Measurements from ENCODE around the gene BARHL1. TPM values are rescaled to one million over a fixed set of nuclear protein-coding genes. Genes with fewer than 3 reads are reported as not detected.

Gene BARHL1
- total and polyA plus RNA-seq, 2 of the 13 experiments (the other 11 are each of a cell fraction or from before 2014, with no cell fraction given), result not detected

- no peak overlapping the region for H3K4me2 ChIP-seq (ENCODE audit: low read depth, low read length)
- H3K9ac ChIP-seq (ENCODE audit: insufficient read depth, low read depth, low read length), result no peak overlapping the region
- no peaks in the 10 kb centered on the region for H3K79me2 ChIP-seq (ENCODE audit: insufficient read depth, low read length)
- no peaks in the 10 kb centered on the region for H3K27me3 ChIP-seq (ENCODE audit: control insufficient read depth in 1 of 2, insufficient read depth in 2 of 2, low read length in 2 of 2)
- intact Hi-C loops (cut with micrococcal nuclease; ENCODE audit: unreplicated experiment) (no loop called here), in situ Hi-C loops (cut with HindIII; ENCODE audit: extremely low pct_ligation_motif_present, low pct_unique_long_range_greater_than_20kb) (no loop called here)
- H2AFZ ChIP-seq (ENCODE audit: low read length), result no peak overlapping the region
- no TSS peak for BruUV-seq (replicated peaks)
- TF ChIP-seq ZSCAN21 (CRISPR knock-in tag; IDR thresholded peaks at IDR 0.05; ENCODE audit: borderline replicate concordance) (no peak), SMARCC2 (IDR thresholded peaks at IDR 0.05) (no peak), ZNF263 (CRISPR knock-in tag; IDR thresholded peaks at IDR 0.05) (no peak), HNRNPL (IDR thresholded peaks at IDR 0.05; ENCODE audit: low read depth, low read length) (no peak), ZNF768 (CRISPR knock-in tag; IDR thresholded peaks at IDR 0.05) (no peak), ZNF563 (CRISPR knock-in tag; IDR thresholded peaks at IDR 0.05) (no peak), ZNF546 (CRISPR knock-in tag; conservative IDR thresholded peaks at IDR 0.05) (no peak), ATF6 (CRISPR knock-in tag; conservative IDR thresholded peaks at IDR 0.05) (no peak), THAP7 (CRISPR knock-in tag; IDR thresholded peaks at IDR 0.05) (no peak), ZNF576 (CRISPR knock-in tag; IDR thresholded peaks at IDR 0.05) (no peak)
- H3K27ac ChIP-seq (ENCODE audit: extremely low read length, insufficient read depth, low read length), result no peak overlapping the region
- H3K4me1 ChIP-seq (ENCODE audit: insufficient read depth, low read length), result peaks cover 9% of the 10 kb centered on the region; the same call in 1 of the 2 replicates
- ATAC-seq (no peak), FAIRE-seq (no peak), DNase-seq (ENCODE audit: low spot score) (no peak)
- H3K4me3 ChIP-seq (replicated peaks in 1 of 3; ENCODE audit: insufficient read depth in 1 of 3, low read depth in 2 of 3, low read length in 3 of 3), result no peak overlapping the region
- CTCF ChIA-PET (ENCODE audit: low intra/inter-chr PET ratio, low total read pairs), result no interaction called here
- no peaks in the 10 kb centered on the region for H3K9me3 ChIP-seq (ENCODE audit: low read length)
- POLR2A ChIA-PET, result no interaction called here
- peaks cover 12 to 48% of the 10 kb centered on the region in 2 experiments; a peak in 4 of 5 replicates for H3K36me3 ChIP-seq (replicated peaks in 1 of 2; ENCODE audit: control insufficient read depth in 1 of 2, insufficient read depth in 2 of 2, low read length in 2 of 2)
- WGBS (ENCODE audit: low lambda C conversion rate), result 96% methylated on average over 7 of the region's 7 CpGs
- H4K20me1 ChIP-seq (ENCODE audit: insufficient read depth, low read length), result no peaks in the 10 kb centered on the region
These were observed 49.3 kb downstream of the BARHL1 start for GRCh38 chr9:132631685-132632084.

Data from HepG2 (cell line).